ENCODE measurements around the gene GGT7. TPM values are rescaled to one million over a fixed set of nuclear protein-coding genes. Genes with fewer than 3 reads are reported as not detected.

Gene GGT7
- total and polyA plus RNA-seq, 9 of the 15 experiments (the other 6 are each of a cell fraction or from before 2014, with no cell fraction given), result 0.04 to 18.3 (median 5.9) TPM

GRCh38 chr20:34876406-34877282 lies 4.0 kb upstream of the GGT7 start, which contains the start of gene ACSS2 (continued):
- TF ChIP-seq CREB3 (tag; conservative IDR thresholded peaks at IDR 0.05; ENCODE audit: low read depth) (no peak), GTF2A2 (tag; IDR thresholded peaks at IDR 0.05) (no peak), MIER1 (IDR thresholded peaks at IDR 0.05; ENCODE audit: low read depth) (no peak), SMAD3 (CRISPR knock-in tag; conservative IDR thresholded peaks at IDR 0.05) (no peak), E2F5 (CRISPR knock-in tag; IDR thresholded peaks at IDR 0.05) (0 out of 2 replicates have a peak, but pooled peaks have one; percentile 36), POLR2AphosphoS2 (IDR thresholded peaks at IDR 0.05; ENCODE audit: low read length) (no peak), PRDM10 (IDR thresholded peaks at IDR 0.05; ENCODE audit: partially characterized antibody) (no peak), TRIM28 (IDR thresholded peaks at IDR 0.05) (no peak), ZBTB40 (IDR thresholded peaks at IDR 0.05) (peak; percentile 66), ZBTB40 (CRISPR knock-in tag; IDR thresholded peaks at IDR 0.05) (no peak), EHMT2 (IDR thresholded peaks at IDR 0.05) (no peak), HNRNPH1 (optimal IDR thresholded peaks at IDR 0.05; ENCODE audit: low read depth, low read length) (no peak), ZNF766 (CRISPR knock-in tag; conservative IDR thresholded peaks at IDR 0.05) (no peak)
